SK-N-SH (cell line): Measurements from ENCODE around the gene AGBL3. TPM values are rescaled to one million over a fixed set of nuclear protein-coding genes. Genes with fewer than 3 reads are reported as not detected.

Experiments
- CTCF ChIA-PET: fragments of 300-600, 350-600 bp; formaldehyde crosslinking; extraction: SDS; loops from one replicate; lab custom pipeline; 2021; lab: Yijun Ruan, JAX
- POLR2A ChIA-PET: fragments of 350-600 bp; sonication (Branson Sonifier 250); formaldehyde crosslinking; extraction: SDS; loops from one replicate; lab custom pipeline; 2020; ENCODE audit warnings: antibody characterized with exemption, inconsistent platforms; lab: Yijun Ruan, JAX
- DNase-seq: peaks from one replicate; pipeline ENCODE4 v3.0.0; 2012
- H2AFZ ChIP-seq: fragments of 200-600 bp; sonication (generic); 2 replicates; pipeline ENCODE4 v1.8.1; 2016; ENCODE audit warnings: antibody characterized with exemption, mild to moderate bottlenecking, low read depth
- H3F3A ChIP-seq: fragments of 200-600 bp; sonication (generic); replicated peaks from 2 replicates; pipeline ENCODE3; 2016; ENCODE audit warnings: antibody characterized with exemption, mild to moderate bottlenecking; ENCODE audit not compliant: insufficient read depth
- H3K27ac ChIP-seq, 2 experiments: fragments of 200-500 bp in 1 of 2; fragments of 200-600 bp in 1 of 2; sonication (Bioruptor generic) in 1 of 2; sonication (generic), shearing (Covaris generic) in 1 of 2; 2 replicates each; pipeline versions ENCODE4 v1.5.1 to v1.6.1; 2014 to 2016; ENCODE audit warnings: low read depth in 2 of 2, inconsistent platforms in 1 of 2, low read length in 1 of 2, mild to moderate bottlenecking in 1 of 2, mixed read lengths in 1 of 2
- H3K27me3 ChIP-seq: fragments of 200-600 bp; sonication (generic), shearing (Covaris generic); 2 replicates; pipeline ENCODE4 v1.6.1; 2016; ENCODE audit warnings: mixed run types; ENCODE audit not compliant: insufficient read depth
- H3K36me3 ChIP-seq, 2 experiments: fragments of 200-500 bp in 1 of 2; fragments of 200-600 bp in 1 of 2; sonication (Bioruptor generic) in 1 of 2; sonication (generic) in 1 of 2; replicated peaks in 1 of 2; 2 replicates each; pipeline versions ENCODE3 to v1.5.1; 2014 to 2016; ENCODE audit warnings: low read length in 1 of 2, mild to moderate bottlenecking in 1 of 2; ENCODE audit not compliant: insufficient read depth in 2 of 2, control insufficient read depth in 1 of 2
- H3K4me1 ChIP-seq, 2 experiments: fragments of 200-500 bp in 1 of 2; fragments of 200-600 bp in 1 of 2; sonication (Bioruptor generic) in 1 of 2; sonication (generic), shearing (Covaris generic) in 1 of 2; 2 replicates each; pipeline versions ENCODE4 v1.5.1 to v1.6.1; 2014 to 2016; ENCODE audit warnings: low read depth in 1 of 2, low read length in 1 of 2, mixed run types in 1 of 2; ENCODE audit not compliant: insufficient read depth in 2 of 2, control insufficient read depth in 1 of 2
- H3K4me2 ChIP-seq: fragments of 200-600 bp; sonication (generic), shearing (Covaris generic); 2 replicates; pipeline ENCODE4 v1.6.1; 2017; ENCODE audit warnings: mixed run types
- H3K4me3 ChIP-seq, 2 experiments: fragments of 200-500 bp in 1 of 2; fragments of 200-600 bp in 1 of 2; sonication (Bioruptor generic) in 1 of 2; sonication (generic), shearing (Covaris generic) in 1 of 2; 2 replicates each; pipeline versions ENCODE4 v1.5.1 to v1.8.1; 2014 to 2016; ENCODE audit warnings: low read depth in 2 of 2, inconsistent platforms in 1 of 2, low read length in 1 of 2, mild to moderate bottlenecking in 1 of 2, mixed read lengths in 1 of 2, moderate library complexity in 1 of 2
- H3K79me2 ChIP-seq: fragments of 200-600 bp; sonication (generic); 2 replicates; pipeline ENCODE4 v1.8.1; 2017; ENCODE audit warnings: mild to moderate bottlenecking; ENCODE audit not compliant: insufficient read depth
- H3K9ac ChIP-seq: fragments of 200-600 bp; sonication (generic); 2 replicates; pipeline ENCODE4 v1.6.1; 2017; ENCODE audit warnings: mixed run types
- H3K9me2 ChIP-seq: fragments of 200-600 bp; sonication (generic); 2 replicates; pipeline ENCODE4 v1.6.1; 2017; ENCODE audit warnings: mixed run types
- H3K9me3 ChIP-seq: fragments of 200-600 bp; sonication (generic); 2 replicates; pipeline ENCODE4 v1.6.1; 2017; ENCODE audit warnings: mixed run types, mild to moderate bottlenecking, moderate library complexity
- H4K20me1 ChIP-seq: fragments of 200-600 bp; sonication (generic); 2 replicates; pipeline ENCODE4 v1.6.1; 2017; ENCODE audit warnings: mild to moderate bottlenecking, mixed run types; ENCODE audit not compliant: insufficient read depth
- CHD2 ChIP-seq: fragments of 150-350 bp; IDR thresholded peaks from 2 replicates; pipeline ENCODE4 v1.6.1; 2018; ENCODE audit warnings: low read length; ENCODE audit not compliant: partially characterized antibody
- CTCF ChIP-seq: fragments of 200-600 bp; sonication (generic); IDR thresholded peaks from 2 replicates; pipeline ENCODE4 v1.6.1; 2017; ENCODE audit warnings: antibody characterized with exemption, mild to moderate bottlenecking, moderate library complexity
- EP300 ChIP-seq, 2 experiments: IDR thresholded peaks; 2 replicates each; pipeline versions ENCODE4 v1.4.0 to v1.6.1; 2012; ENCODE audit warnings: borderline replicate concordance in 1 of 2, low read depth in 1 of 2, low read length in 1 of 2
- EZH2phosphoT487 ChIP-seq: fragments of 200-600 bp; sonication (generic); IDR thresholded peaks from 2 replicates; pipeline ENCODE4 v1.6.1; 2017; ENCODE audit warnings: low read depth, mixed run types, mild to moderate bottlenecking, antibody characterized with exemption, moderate library complexity, borderline replicate concordance
- FOXM1 ChIP-seq: IDR thresholded peaks from 2 replicates; pipeline ENCODE4 v1.4.0; 2012; ENCODE audit warnings: low read depth, mild to moderate bottlenecking
- GATA2 ChIP-seq: sonication (generic); formaldehyde crosslinking; IDR thresholded peaks from 2 replicates; pipeline ENCODE4 v1.5.0; 2020; ENCODE audit warnings: mild to moderate bottlenecking, missing genetic modification reagents
- IRF3 ChIP-seq: fragments of 150-350 bp; IDR thresholded peaks from 2 replicates; pipeline ENCODE4 v1.6.1; 2016; ENCODE audit warnings: mild to moderate bottlenecking, low read depth, low read length
- JUND ChIP-seq: IDR thresholded peaks from 2 replicates; pipeline ENCODE4 v1.4.0; 2012
- MAX ChIP-seq: IDR thresholded peaks from 2 replicates; pipeline ENCODE4 v1.4.0; 2012; ENCODE audit warnings: low read depth
- MXI1 ChIP-seq: IDR thresholded peaks from 2 replicates; pipeline ENCODE4 v1.6.1; 2012; ENCODE audit warnings: mild to moderate bottlenecking, low read depth, low read length, improper control_type of control experiment
- POLR2AphosphoS5 ChIP-seq: IDR thresholded peaks from 2 replicates; pipeline ENCODE4 v1.6.1; 2012; ENCODE audit warnings: low read depth, low read length
- RCOR1 ChIP-seq: fragments of 150-350 bp; IDR thresholded peaks from 2 replicates; pipeline ENCODE4 v1.6.1; 2017; ENCODE audit warnings: antibody characterized with exemption, low read length
- SMC3 ChIP-seq: IDR thresholded peaks from 2 replicates; pipeline ENCODE4 v1.6.1; 2012; ENCODE audit warnings: low read depth, low read length, improper control_type of control experiment
- TAF1 ChIP-seq: IDR thresholded peaks from 2 replicates; pipeline ENCODE4 v1.6.1; 2012; ENCODE audit warnings: low read depth, mild to moderate bottlenecking, low read length, moderate library complexity, borderline replicate concordance
- TCF12 ChIP-seq: IDR thresholded peaks from 2 replicates; pipeline ENCODE4 v1.4.0; 2012
- TEAD4 ChIP-seq: IDR thresholded peaks from 2 replicates; pipeline ENCODE4 v1.4.0; 2012; ENCODE audit warnings: mild to moderate bottlenecking, borderline replicate concordance; ENCODE audit not compliant: insufficient read depth
- USF2 ChIP-seq: fragments of 150-350 bp; IDR thresholded peaks from 2 replicates; pipeline ENCODE4 v1.6.1; 2017; ENCODE audit warnings: antibody characterized with exemption, low read length, low read depth, borderline replicate concordance
- YY1 ChIP-seq: IDR thresholded peaks from 2 replicates; pipeline ENCODE4 v1.4.0; 2012; ENCODE audit warnings: low read depth, mild to moderate bottlenecking
- ZBTB33 ChIP-seq: IDR thresholded peaks from 2 replicates; pipeline ENCODE4 v1.4.0; 2012; ENCODE audit warnings: low read depth, borderline replicate concordance
- WGBS: methylation state at CpG from one replicate; pipeline ENCODE4 v1.1.6; 2017; ENCODE audit warnings: low lambda C conversion rate; 5-methylcytosine and 5-hydroxymethylcytosine counted together
- polyA plus RNA-seq, 3 experiments: library from polyadenylated mRNA; depleted of rRNA; stranded (reverse); fragments of >200 nt; gene quantifications; 2 replicates each; pipeline ENCODE4 v1.2.3, GENCODE V29; 2012

AGBL3 gene
- polyA plus RNA-seq, 1 of the 3 experiments (the other 2 are of a cell fraction) = 0.35 TPM

GRCh38 chr7:135177028-135177696 is 190.9 kb downstream of the AGBL3 start:
- POLR2A ChIA-PET = no interaction called here

More at GRCh38 chr7:135177028-135177696, 190.9 kb downstream of the AGBL3 start:
- Histone ChIP-seq H3K4me1 (no peaks in the 10 kb centered on the region), H3K79me2 (no peaks in the 10 kb centered on the region), H3K27ac (no peak overlapping the region), H3F3A (no peaks in the 10 kb centered on the region), H3K9me2 (no peaks in the 10 kb centered on the region), H3K36me3 (no peaks in the 10 kb centered on the region)
- DNase-seq = no peak
- CTCF ChIA-PET = interaction anchor here (1.1 to 6.1 kb wide), 2 partner anchors 7 to 32 kb away, joined by 3 to 36 read pairs; partner anchors contain the start of gene CYREN
- TF ChIP-seq TEAD4 = no peak
- TF ChIP-seq MXI1 = no peak
- no peak for TF ChIP-seq EP300 (IDR thresholded peaks at IDR 0.05; ENCODE audit: borderline replicate concordance in 1 of 2, low read depth in 1 of 2, low read length in 1 of 2)
- TF ChIP-seq CTCF = no peak
- no peak for TF ChIP-seq RCOR1
- TF ChIP-seq SMC3 = no peak
- no peak for TF ChIP-seq GATA2 (CRISPR knock-in tag)
- TF ChIP-seq TAF1 = no peak
- TF ChIP-seq POLR2AphosphoS5 = no peak
- no peak for TF ChIP-seq IRF3
- no peak for TF ChIP-seq EZH2phosphoT487
- TF ChIP-seq YY1 = no peak
- no peak for TF ChIP-seq JUND
- no peak for TF ChIP-seq TCF12
- TF ChIP-seq MAX = no peak
- TF ChIP-seq CHD2 = no peak
- TF ChIP-seq FOXM1 = no peak
- no peak for TF ChIP-seq ZBTB33
- TF ChIP-seq USF2 = no peak
- TF ChIP-seq, all 33 proteins: peak for 0
- Histone ChIP-seq H3K27me3 (no peaks in the 10 kb centered on the region), H3K4me3 (no peak overlapping the region), H3K9me3 (peaks cover 23% of the 10 kb centered on the region), H2AFZ (no peak overlapping the region), H3K9ac (no peak overlapping the region), H4K20me1 (no peaks in the 10 kb centered on the region), H3K4me2 (no peak overlapping the region)
- WGBS = 73% methylated on average over 9 of the region's 9 CpGs
